GM23338 (cell line): ENCODE results near the gene ADAM10. TPM values are rescaled to one million over a fixed set of nuclear protein-coding genes. Genes with fewer than 3 reads are reported as not detected.

ENCODE experiments used
- ATAC-seq: fragments of 200-7000 bp; cut with Tn5 transposase; 3 replicates; pipeline ENCODE4 v1.9.1; 2020
- DNase-seq: peaks from one replicate; pipeline ENCODE4 v3.0.0-alpha.2; 2015; ENCODE audit warnings: low spot score
- H2AFZ ChIP-seq: fragments of 200-600 bp; sonication (generic); 2 replicates; pipeline ENCODE4 v1.8.0; 2016; ENCODE audit warnings: antibody characterized with exemption, mild to moderate bottlenecking, moderate library complexity
- H3F3A ChIP-seq: fragments of 200-600 bp; sonication (generic); replicated peaks from 2 replicates; pipeline ENCODE4 v1.8.0; 2017; ENCODE audit warnings: antibody characterized with exemption, mixed run types, low read depth
- H3K27ac ChIP-seq: fragments of 200-600 bp; sonication (generic); 2 replicates; pipeline ENCODE4 v1.6.1; 2016; ENCODE audit warnings: low read depth
- H3K27me3 ChIP-seq: fragments of 200-600 bp; sonication (generic); 2 replicates; pipeline ENCODE4 v1.8.0; 2016; ENCODE audit warnings: mild to moderate bottlenecking, mixed run types, moderate library complexity; ENCODE audit not compliant: insufficient read depth
- H3K36me3 ChIP-seq: fragments of 200-600 bp; sonication (generic); 2 replicates; pipeline ENCODE4 v1.8.0; 2016; ENCODE audit warnings: mild to moderate bottlenecking; ENCODE audit not compliant: insufficient read depth
- H3K4me1 ChIP-seq: fragments of 200-600 bp; sonication (generic); 2 replicates; pipeline ENCODE4 v1.8.0; 2016; ENCODE audit warnings: mild to moderate bottlenecking, moderate library complexity; ENCODE audit not compliant: insufficient read depth
- H3K4me2 ChIP-seq: fragments of 200-600 bp; sonication (generic); 2 replicates; pipeline ENCODE4 v1.7.1; 2017; ENCODE audit warnings: mixed run types
- H3K4me3 ChIP-seq: fragments of 200-600 bp; sonication (generic); 2 replicates; pipeline ENCODE4 v1.6.1; 2016; ENCODE audit warnings: mixed run types
- H3K79me2 ChIP-seq: fragments of 200-600 bp; sonication (generic); replicated peaks from 2 replicates; pipeline ENCODE4 v1.8.0; 2017; ENCODE audit warnings: mild to moderate bottlenecking; ENCODE audit not compliant: insufficient read depth
- H3K9me2 ChIP-seq: fragments of 200-600 bp; sonication (generic); 2 replicates; pipeline ENCODE4 v1.8.0; 2017; ENCODE audit not compliant: insufficient read depth
- H4K20me1 ChIP-seq: fragments of 200-600 bp; sonication (generic); replicated peaks from 2 replicates; pipeline ENCODE4 v1.8.0; 2017; ENCODE audit warnings: mild to moderate bottlenecking; ENCODE audit not compliant: insufficient read depth
- H3K27ac Mint-ChIP-seq: 2 replicates; pipeline ENCODE4 v1.8.0; 2020; ENCODE audit warnings: inconsistent platforms, mild to moderate bottlenecking, moderate library complexity, mixed read lengths
- H3K27me3 Mint-ChIP-seq: 3 replicates; pipeline ENCODE4 v1.8.0; 2022; ENCODE audit warnings: low read depth, mild to moderate bottlenecking, moderate library complexity, mixed read lengths, inconsistent platforms; ENCODE audit not compliant: insufficient read depth, poor library complexity
- H3K36me3 Mint-ChIP-seq: 3 replicates; pipeline ENCODE4 v1.8.0; 2021; ENCODE audit warnings: low read depth, mild to moderate bottlenecking, inconsistent platforms, moderate library complexity, mixed read lengths
- H3K4me1 Mint-ChIP-seq: 3 replicates; pipeline ENCODE4 v1.8.0; 2020; ENCODE audit warnings: mild to moderate bottlenecking, inconsistent platforms, mixed read lengths
- H3K4me3 Mint-ChIP-seq: 3 replicates; pipeline ENCODE4 v1.8.0; 2021; ENCODE audit warnings: moderate library complexity, mild to moderate bottlenecking, inconsistent platforms, mixed read lengths
- H3K9me3 Mint-ChIP-seq: 3 replicates; pipeline ENCODE4 v1.8.0; 2020; ENCODE audit warnings: moderate library complexity, mild to moderate bottlenecking, inconsistent platforms, mixed read lengths
- CTCF ChIP-seq, 2 experiments: fragments of 200-600 bp in 1 of 2; sonication (generic) in 1 of 2; conservative IDR thresholded peaks; 2 replicates each; pipeline versions ENCODE4 v1.5.1 to v1.6.1; 2016 to 2017; ENCODE audit warnings: antibody characterized with exemption in 2 of 2, low read depth in 2 of 2, mild to moderate bottlenecking in 2 of 2, moderate library complexity in 1 of 2
- ETS1 ChIP-seq: IDR thresholded peaks from 2 replicates; pipeline ENCODE4 v1.6.1; 2016; ENCODE audit warnings: antibody characterized with exemption
- EZH2phosphoT487 ChIP-seq: fragments of 200-600 bp; sonication (generic); IDR thresholded peaks from one replicate; pipeline ENCODE4 v1.8.1; 2018; ENCODE audit warnings: antibody characterized with exemption; ENCODE audit not compliant: unreplicated experiment
- JUNB ChIP-seq: IDR thresholded peaks from one replicate; pipeline ENCODE4 v1.6.1; 2016; ENCODE audit warnings: antibody characterized with exemption; ENCODE audit not compliant: unreplicated experiment
- POLR2AphosphoS5 ChIP-seq: IDR thresholded peaks from 2 replicates; pipeline ENCODE4 v1.6.1; 2016; ENCODE audit warnings: antibody characterized with exemption, low read depth
- REST ChIP-seq: IDR thresholded peaks from one replicate; pipeline ENCODE4 v1.6.1; 2018; ENCODE audit warnings: antibody characterized with exemption; ENCODE audit not compliant: unreplicated experiment
- STAT1 ChIP-seq: IDR thresholded peaks from one replicate; pipeline ENCODE4 v1.6.1; 2016; ENCODE audit warnings: antibody characterized with exemption; ENCODE audit not compliant: unreplicated experiment
- ZNF114 ChIP-seq: fragments of 250-450 bp; sonication (Bioruptor Pico); IDR thresholded peaks from 2 replicates; pipeline ENCODE4 v1.5.0; 2020; ENCODE audit warnings: mild to moderate bottlenecking, moderate library complexity
- ZNF331 ChIP-seq: fragments of 250-450 bp; sonication (Bioruptor Pico); IDR thresholded peaks from 2 replicates; pipeline ENCODE4 v1.5.0; 2020; ENCODE audit warnings: low read depth, mild to moderate bottlenecking, moderate library complexity
- ZNF462 ChIP-seq: fragments of 250-450 bp; sonication (Bioruptor Pico); IDR thresholded peaks from 2 replicates; pipeline ENCODE4 v1.5.0; 2020; ENCODE audit warnings: mild to moderate bottlenecking, moderate library complexity
- polyA plus RNA-seq: library from polyadenylated mRNA; unstranded; fragments of >200 nt; fragmentation: Nextera tagmentation; extraction: Ambion mirVana; gene quantifications from 2 replicates; pipeline ENCODE4 v1.2.1, GENCODE V29; 2016
- total RNA-seq: library from RNA; depleted of rRNA; stranded (reverse); fragments of >200 nt; shearing (Covaris generic); gene quantifications from 2 replicates; pipeline ENCODE4 v1.2.3, GENCODE V29; 2014

ADAM10 gene
- total and polyA plus RNA-seq, 2 experiments from 2014 or later = 25.0 to 114 TPM

GRCh38 chr15:58569455-58569854 is 180.1 kb downstream of the ADAM10 start:
- Histone ChIP-seq H3K79me2 (no peaks in the 10 kb centered on the region), H3K27me3 (no peaks in the 10 kb centered on the region), H4K20me1 (no peaks in the 10 kb centered on the region), H3F3A (no peaks in the 10 kb centered on the region), H3K27ac (no peak overlapping the region), H3K4me1 (no peaks in the 10 kb centered on the region), H3K9me2 (no peaks in the 10 kb centered on the region; the same call in 1 of the 2 replicates), H3K36me3 (no peaks in the 10 kb centered on the region), H3K4me3 (no peak overlapping the region), H2AFZ (no peak overlapping the region), H3K4me2 (no peak overlapping the region)
- no peak overlapping the region for H3K4me3 Mint-ChIP-seq
- H3K36me3 Mint-ChIP-seq = no peaks in the 10 kb centered on the region
- H3K27me3 Mint-ChIP-seq = peaks cover 5% of the 10 kb centered on the region
- no peak overlapping the region for H3K27ac Mint-ChIP-seq
- H3K4me1 Mint-ChIP-seq = no peaks in the 10 kb centered on the region
- H3K9me3 Mint-ChIP-seq = no peaks in the 10 kb centered on the region
- no peak for TF ChIP-seq POLR2AphosphoS5
- TF ChIP-seq ZNF114 (CRISPR knock-in tag) = no peak
- TF ChIP-seq EZH2phosphoT487 = no peak
- ATAC-seq (no peak), DNase-seq (no peak)

- ATAC-seq = no peak
- TF ChIP-seq POLR2AphosphoS5 (no peak), ZNF114 (CRISPR knock-in tag) (no peak), REST (no peak), JUNB (no peak), ZNF331 (CRISPR knock-in tag) (no peak), STAT1 (no peak), ZNF462 (CRISPR knock-in tag) (no peak), ETS1 (no peak), CTCF (conservative IDR thresholded peaks at IDR 0.05; ENCODE audit: low read depth in 2 of 2) (no peak)
These were observed 181.3 kb downstream of the ADAM10 start for GRCh38 chr15:58568157-58568571.

More at GRCh38 chr15:58568157-58568571, 181.3 kb downstream of the ADAM10 start:
- Histone ChIP-seq H3K79me2 (no peaks in the 10 kb centered on the region), H2AFZ (no peak overlapping the region), H3K4me2 (no peak overlapping the region), H3K36me3 (no peaks in the 10 kb centered on the region), H4K20me1 (no peaks in the 10 kb centered on the region), H3F3A (no peaks in the 10 kb centered on the region), H3K4me3 (no peak overlapping the region), H3K9me2 (no peaks in the 10 kb centered on the region; the same call in 1 of the 2 replicates), H3K27ac (no peak overlapping the region), H3K27me3 (no peaks in the 10 kb centered on the region), H3K4me1 (no peaks in the 10 kb centered on the region)
- Mint-ChIP-seq H3K4me3 (no peak overlapping the region), H3K4me1 (no peaks in the 10 kb centered on the region), H3K27ac (no peak overlapping the region), H3K27me3 (peaks cover 5% of the 10 kb centered on the region), H3K36me3 (no peaks in the 10 kb centered on the region), H3K9me3 (no peaks in the 10 kb centered on the region)
- DNase-seq = no peak
